ENCODE data around the gene IFNE.

IFNE gene

DNA sequence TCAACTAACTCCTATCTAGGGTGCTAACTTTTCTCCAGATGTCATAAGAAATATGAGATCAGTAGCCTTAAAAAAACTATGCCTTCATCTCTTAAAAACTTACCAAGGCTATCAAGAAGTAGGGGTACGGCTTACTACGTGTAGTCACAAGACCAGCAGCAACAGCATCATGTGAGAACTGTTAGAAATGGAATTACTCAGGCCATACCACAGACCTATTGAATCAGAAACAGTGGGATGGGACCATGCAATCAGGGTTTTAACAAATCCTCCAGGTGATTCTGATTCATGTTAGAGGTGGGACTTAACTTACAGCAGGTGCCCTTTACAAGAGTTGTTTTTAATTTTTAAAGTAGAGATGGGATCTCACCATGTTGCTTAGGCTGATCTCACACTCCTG is 4.6 kb downstream of the IFNE start:
- no peak for TF ChIP-seq ZNF8 (CRISPR knock-in tag; IDR thresholded peaks at IDR 0.05)
- no peak for TF ChIP-seq POU6F1 (CRISPR knock-in tag; IDR thresholded peaks at IDR 0.05; ENCODE audit: borderline replicate concordance, low read depth)
- no peak for TF ChIP-seq GLIS3 (CRISPR knock-in tag; IDR thresholded peaks at IDR 0.05)
- TF ChIP-seq TOX (CRISPR knock-in tag; IDR thresholded peaks at IDR 0.05; ENCODE audit: borderline replicate concordance), result no peak
- no peak for TF ChIP-seq ZNF565 (CRISPR knock-in tag; conservative IDR thresholded peaks at IDR 0.05; ENCODE audit: low read depth)
- no peak for TF ChIP-seq ZNF70 (CRISPR knock-in tag; IDR thresholded peaks at IDR 0.05)
- no peak for TF ChIP-seq ZFP3 (CRISPR knock-in tag; IDR thresholded peaks at IDR 0.05)
- no peak for TF ChIP-seq TCF4 (CRISPR knock-in tag; IDR thresholded peaks at IDR 0.05; ENCODE audit: borderline replicate concordance)
- TF ChIP-seq OSR1 (CRISPR knock-in tag; IDR thresholded peaks at IDR 0.05), result no peak
- TF ChIP-seq, protein P1, sequence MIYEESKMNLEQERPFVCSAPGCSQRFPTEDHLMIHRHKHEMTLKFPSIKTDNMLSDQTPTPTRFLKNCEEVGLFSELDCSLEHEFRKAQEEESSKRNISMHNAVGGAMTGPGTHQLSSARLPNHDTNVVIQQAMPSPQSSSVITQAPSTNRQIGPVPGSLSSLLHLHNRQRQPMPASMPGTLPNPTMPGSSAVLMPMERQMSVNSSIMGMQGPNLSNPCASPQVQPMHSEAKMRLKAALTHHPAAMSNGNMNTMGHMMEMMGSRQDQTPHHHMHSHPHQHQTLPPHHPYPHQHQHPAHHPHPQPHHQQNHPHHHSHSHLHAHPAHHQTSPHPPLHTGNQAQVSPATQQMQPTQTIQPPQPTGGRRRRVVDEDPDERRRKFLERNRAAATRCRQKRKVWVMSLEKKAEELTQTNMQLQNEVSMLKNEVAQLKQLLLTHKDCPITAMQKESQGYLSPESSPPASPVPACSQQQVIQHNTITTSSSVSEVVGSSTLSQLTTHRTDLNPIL (CRISPR knock-in tag; IDR thresholded peaks at IDR 0.05; ENCODE audit: low read depth), result no peak
- no peak for TF ChIP-seq CSDC2 (CRISPR knock-in tag; IDR thresholded peaks at IDR 0.05)
- TF ChIP-seq BACH2 (CRISPR knock-in tag; IDR thresholded peaks at IDR 0.05; ENCODE audit: borderline replicate concordance), result no peak
- ATAC-seq, result no peak

DNA sequence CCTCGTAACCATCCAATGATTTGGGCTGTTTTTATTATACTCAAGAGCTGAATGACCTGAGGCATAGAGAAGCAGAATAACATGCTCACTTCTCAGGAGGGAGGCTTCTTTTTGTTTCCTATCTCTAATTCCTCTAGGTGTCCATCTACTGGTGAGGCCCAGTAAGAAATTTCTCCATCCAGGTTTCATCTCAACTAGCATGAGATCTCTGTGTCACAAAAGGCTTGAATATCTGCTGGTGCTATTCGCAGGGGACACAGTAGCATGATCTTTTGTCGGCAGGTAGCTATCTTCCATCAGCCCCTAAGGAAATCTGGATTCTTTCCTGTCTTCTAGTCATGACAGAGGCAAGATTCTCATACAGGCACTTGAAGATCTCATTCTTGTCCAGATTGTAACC is 8.9 kb downstream of the IFNE start:
- TF ChIP-seq, protein P2, sequence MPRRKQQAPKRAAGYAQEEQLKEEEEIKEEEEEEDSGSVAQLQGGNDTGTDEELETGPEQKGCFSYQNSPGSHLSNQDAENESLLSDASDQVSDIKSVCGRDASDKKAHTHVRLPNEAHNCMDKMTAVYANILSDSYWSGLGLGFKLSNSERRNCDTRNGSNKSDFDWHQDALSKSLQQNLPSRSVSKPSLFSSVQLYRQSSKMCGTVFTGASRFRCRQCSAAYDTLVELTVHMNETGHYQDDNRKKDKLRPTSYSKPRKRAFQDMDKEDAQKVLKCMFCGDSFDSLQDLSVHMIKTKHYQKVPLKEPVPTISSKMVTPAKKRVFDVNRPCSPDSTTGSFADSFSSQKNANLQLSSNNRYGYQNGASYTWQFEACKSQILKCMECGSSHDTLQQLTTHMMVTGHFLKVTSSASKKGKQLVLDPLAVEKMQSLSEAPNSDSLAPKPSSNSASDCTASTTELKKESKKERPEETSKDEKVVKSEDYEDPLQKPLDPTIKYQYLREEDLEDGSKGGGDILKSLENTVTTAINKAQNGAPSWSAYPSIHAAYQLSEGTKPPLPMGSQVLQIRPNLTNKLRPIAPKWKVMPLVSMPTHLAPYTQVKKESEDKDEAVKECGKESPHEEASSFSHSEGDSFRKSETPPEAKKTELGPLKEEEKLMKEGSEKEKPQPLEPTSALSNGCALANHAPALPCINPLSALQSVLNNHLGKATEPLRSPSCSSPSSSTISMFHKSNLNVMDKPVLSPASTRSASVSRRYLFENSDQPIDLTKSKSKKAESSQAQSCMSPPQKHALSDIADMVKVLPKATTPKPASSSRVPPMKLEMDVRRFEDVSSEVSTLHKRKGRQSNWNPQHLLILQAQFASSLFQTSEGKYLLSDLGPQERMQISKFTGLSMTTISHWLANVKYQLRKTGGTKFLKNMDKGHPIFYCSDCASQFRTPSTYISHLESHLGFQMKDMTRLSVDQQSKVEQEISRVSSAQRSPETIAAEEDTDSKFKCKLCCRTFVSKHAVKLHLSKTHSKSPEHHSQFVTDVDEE (CRISPR knock-in tag; IDR thresholded peaks at IDR 0.05), result no peak
- no peak for ATAC-seq

DNA sequence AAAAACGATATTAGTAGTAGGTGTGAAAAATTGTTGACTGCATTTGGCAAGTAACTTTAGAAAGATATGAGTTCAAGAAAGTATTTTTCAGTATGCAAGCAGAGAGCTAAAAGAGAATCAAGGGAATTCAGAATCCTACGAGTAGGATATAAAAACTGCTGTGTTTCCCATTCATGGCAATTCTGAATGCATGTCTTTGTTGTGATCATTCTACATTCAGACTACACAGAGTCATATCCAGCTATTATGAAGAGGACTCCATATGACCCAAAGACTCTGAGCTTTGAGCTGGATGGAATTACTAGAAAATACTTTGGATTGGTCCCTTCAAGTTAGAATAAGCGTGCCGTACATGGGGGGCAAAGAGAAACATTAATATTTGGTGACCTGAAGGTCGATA is 12.0 kb downstream of the IFNE start:
- no peak for ATAC-seq

More for the DNA sequence above, 12.0 kb downstream of the IFNE start:
- TF ChIP-seq RARB (CRISPR knock-in tag; IDR thresholded peaks at IDR 0.05) (no peak), BACH2 (CRISPR knock-in tag; IDR thresholded peaks at IDR 0.05; ENCODE audit: borderline replicate concordance) (no peak), ISL1 (CRISPR knock-in tag; IDR thresholded peaks at IDR 0.05) (no peak), ZNF70 (CRISPR knock-in tag; IDR thresholded peaks at IDR 0.05) (no peak), ZFP3 (CRISPR knock-in tag; IDR thresholded peaks at IDR 0.05) (no peak), ARNTL (CRISPR knock-in tag; IDR thresholded peaks at IDR 0.05; ENCODE audit: borderline replicate concordance, low read depth) (no peak), TCF4 (CRISPR knock-in tag; IDR thresholded peaks at IDR 0.05; ENCODE audit: borderline replicate concordance) (no peak), ZNF8 (CRISPR knock-in tag; IDR thresholded peaks at IDR 0.05) (no peak), OSR1 (CRISPR knock-in tag; IDR thresholded peaks at IDR 0.05) (no peak), POU6F1 (CRISPR knock-in tag; IDR thresholded peaks at IDR 0.05; ENCODE audit: borderline replicate concordance, low read depth) (no peak), ZFP30 (CRISPR knock-in tag; IDR thresholded peaks at IDR 0.05) (no peak), GLIS3 (CRISPR knock-in tag; IDR thresholded peaks at IDR 0.05) (no peak), ZNF565 (CRISPR knock-in tag; conservative IDR thresholded peaks at IDR 0.05; ENCODE audit: low read depth) (no peak), ESRRG (CRISPR knock-in tag; IDR thresholded peaks at IDR 0.05) (no peak), CSRNP3 (CRISPR knock-in tag; IDR thresholded peaks at IDR 0.05) (no peak), SNAI2 (CRISPR knock-in tag; IDR thresholded peaks at IDR 0.05) (no peak)
- TF ChIP-seq, protein P2 (CRISPR knock-in tag; IDR thresholded peaks at IDR 0.05), result no peak
- TF ChIP-seq, protein P3, sequence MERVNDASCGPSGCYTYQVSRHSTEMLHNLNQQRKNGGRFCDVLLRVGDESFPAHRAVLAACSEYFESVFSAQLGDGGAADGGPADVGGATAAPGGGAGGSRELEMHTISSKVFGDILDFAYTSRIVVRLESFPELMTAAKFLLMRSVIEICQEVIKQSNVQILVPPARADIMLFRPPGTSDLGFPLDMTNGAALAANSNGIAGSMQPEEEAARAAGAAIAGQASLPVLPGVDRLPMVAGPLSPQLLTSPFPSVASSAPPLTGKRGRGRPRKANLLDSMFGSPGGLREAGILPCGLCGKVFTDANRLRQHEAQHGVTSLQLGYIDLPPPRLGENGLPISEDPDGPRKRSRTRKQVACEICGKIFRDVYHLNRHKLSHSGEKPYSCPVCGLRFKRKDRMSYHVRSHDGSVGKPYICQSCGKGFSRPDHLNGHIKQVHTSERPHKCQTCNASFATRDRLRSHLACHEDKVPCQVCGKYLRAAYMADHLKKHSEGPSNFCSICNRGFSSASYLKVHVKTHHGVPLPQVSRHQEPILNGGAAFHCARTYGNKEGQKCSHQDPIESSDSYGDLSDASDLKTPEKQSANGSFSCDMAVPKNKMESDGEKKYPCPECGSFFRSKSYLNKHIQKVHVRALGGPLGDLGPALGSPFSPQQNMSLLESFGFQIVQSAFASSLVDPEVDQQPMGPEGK (CRISPR knock-in tag; IDR thresholded peaks at IDR 0.05; ENCODE audit: borderline replicate concordance), result no peak
- TF ChIP-seq, protein P1 (CRISPR knock-in tag; IDR thresholded peaks at IDR 0.05; ENCODE audit: low read depth), result no peak
